ENCODE data around the gene POC1A. TPM values are rescaled to one million over a fixed set of nuclear protein-coding genes. Genes with fewer than 3 reads are reported as not detected.
A peak's percentile ranks its signal among the peaks of the same experiment; 100 is the strongest.

Gene POC1A
- total and polyA plus RNA-seq, 10 of the 15 experiments (the other 5 are each of a cell fraction or from before 2014, with no cell fraction given) = 8.5 to 49.8 (median 23.5) TPM

- TF ChIP-seq ZBTB40 (IDR thresholded peaks at IDR 0.05; ENCODE audit: borderline replicate concordance) (no peak), EGR1 (IDR thresholded peaks at IDR 0.05; ENCODE audit: borderline replicate concordance in 1 of 2, low read depth in 2 of 2, low read length in 2 of 2) (peak in 1 of 2 experiments; percentile 75; a peak in 2 of 3 replicates), E4F1 (IDR thresholded peaks at IDR 0.05; ENCODE audit: borderline replicate concordance, partially characterized antibody) (no peak)
Measured at GRCh38 chr3:52086976-52087663, 67.1 kb downstream of the POC1A start (continued).

Data from GM12878 (cell line).